ENCODE data around the gene MAPKAPK2. TPM values are rescaled to one million over a fixed set of nuclear protein-coding genes. Genes with fewer than 3 reads are reported as not detected.

MAPKAPK2 gene
- total RNA-seq, 1 experiment from 2014 or later = 98.5 TPM

GRCh38 chr1:206769304-206769731 lies 84.6 kb downstream of the MAPKAPK2 start:
- H3K9me2 ChIP-seq (replicated peaks; ENCODE audit: low read length) = no peaks in the 10 kb centered on the region
- ATAC-seq = no peak
- H3K9ac ChIP-seq (ENCODE audit: low read length) = no peak overlapping the region
- H3K79me2 ChIP-seq (ENCODE audit: low read length) = no peaks in the 10 kb centered on the region
- H3K4me2 ChIP-seq (ENCODE audit: low read length) = no peak overlapping the region
- peaks cover 9% of the 10 kb centered on the region for H3K4me1 ChIP-seq (ENCODE audit: insufficient read depth, low read length)
- no peak for DNase-seq
- H3K36me3 ChIP-seq (ENCODE audit: low read depth, low read length) = no peaks in the 10 kb centered on the region
- no peak overlapping the region for H3K4me3 ChIP-seq (ENCODE audit: low read length)
- no TSS peak for BruUV-seq (replicated peaks)
- intact Hi-C loops (cut with micrococcal nuclease) = no loop called here
- H2AFZ ChIP-seq (ENCODE audit: low read length) = no peak overlapping the region
- no peaks in the 10 kb centered on the region for H3F3A ChIP-seq (ENCODE audit: low read length, unreplicated experiment)
- peaks cover 59% of the 10 kb centered on the region for H3K27me3 ChIP-seq (ENCODE audit: low read length)
- no peak for TF ChIP-seq EZH2phosphoT487 (IDR thresholded peaks at IDR 0.05; ENCODE audit: borderline replicate concordance, low read length)
- no peak for TF ChIP-seq CTCF (conservative IDR thresholded peaks at IDR 0.05; ENCODE audit: low read depth, low read length)
- TF ChIP-seq EZH2 (IDR thresholded peaks at IDR 0.05; ENCODE audit: low read length, unreplicated experiment) = no peak
- CTCF ChIA-PET = no interaction called here
- POLR2A ChIA-PET (ENCODE audit: unreplicated experiment) = no interaction called here
- H3K9me3 ChIP-seq (ENCODE audit: low read length) = no peaks in the 10 kb centered on the region
- no peaks in the 10 kb centered on the region for H4K20me1 ChIP-seq (ENCODE audit: low read length)
- H3K27ac ChIP-seq (ENCODE audit: low read length) = no peak overlapping the region

GRCh38 chr1:206770531-206771337 lies 86.0 kb downstream of the MAPKAPK2 start, which contains the start of gene IL19:
IL19 (plus strand) TSS chr1:206770773; CDS start chr1:206836663, 65,890 bp downstream.
- Histone ChIP-seq H3K27me3 (ENCODE audit: low read length) (peaks cover 58% of the 10 kb centered on the region), H3K9ac (ENCODE audit: low read length) (no peak within 1 kb of the TSS)
- TF ChIP-seq EZH2 (IDR thresholded peaks at IDR 0.05; ENCODE audit: low read length, unreplicated experiment) (no peak), EZH2phosphoT487 (IDR thresholded peaks at IDR 0.05; ENCODE audit: borderline replicate concordance, low read length) (no peak), CTCF (conservative IDR thresholded peaks at IDR 0.05; ENCODE audit: low read depth, low read length) (no peak)

GRCh38 chr1:206771338-206771692 lies 86.6 kb downstream of the MAPKAPK2 start:
- ChIA-PET POLR2A (ENCODE audit: unreplicated experiment) (no interaction called here), CTCF (interaction anchor here (1.0 kb wide), 1 partner anchor 11 kb away, joined by 3 read pairs; no protein-coding TSS in a partner anchor)
- TF ChIP-seq EZH2phosphoT487 (IDR thresholded peaks at IDR 0.05; ENCODE audit: borderline replicate concordance, low read length) = no peak
- TF ChIP-seq CTCF (conservative IDR thresholded peaks at IDR 0.05; ENCODE audit: low read depth, low read length) = no peak
- TF ChIP-seq EZH2 (IDR thresholded peaks at IDR 0.05; ENCODE audit: low read length, unreplicated experiment) = no peak
- H2AFZ ChIP-seq (ENCODE audit: low read length) = no peak overlapping the region
- DNase-seq (no peak), ATAC-seq (no peak)
- H3K4me3 ChIP-seq (ENCODE audit: low read length) = no peak overlapping the region
- no peaks in the 10 kb centered on the region for H3K36me3 ChIP-seq (ENCODE audit: low read depth, low read length)
- no peaks in the 10 kb centered on the region for H3F3A ChIP-seq (ENCODE audit: low read length, unreplicated experiment)
- intact Hi-C loops (cut with micrococcal nuclease) = no loop called here
- no peaks in the 10 kb centered on the region for H3K79me2 ChIP-seq (ENCODE audit: low read length)
- no peak overlapping the region for H3K27ac ChIP-seq (ENCODE audit: low read length)
- H3K9me2 ChIP-seq (replicated peaks; ENCODE audit: low read length) = no peaks in the 10 kb centered on the region
- no peaks in the 10 kb centered on the region for H3K9me3 ChIP-seq (ENCODE audit: low read length)
- H3K9ac ChIP-seq (ENCODE audit: low read length) = no peak overlapping the region
- H3K27me3 ChIP-seq (ENCODE audit: low read length) = peaks cover 64% of the 10 kb centered on the region
- peaks cover 6% of the 10 kb centered on the region for H3K4me1 ChIP-seq (ENCODE audit: insufficient read depth, low read length)
- no TSS peak for BruUV-seq (replicated peaks)
- H3K4me2 ChIP-seq (ENCODE audit: low read length) = no peak overlapping the region
- H4K20me1 ChIP-seq (ENCODE audit: low read length) = no peaks in the 10 kb centered on the region

More at GRCh38 chr1:206770531-206771337, 86.0 kb downstream of the MAPKAPK2 start, which contains the start of gene IL19:
- H3K9me3 ChIP-seq (ENCODE audit: low read length) = no peaks in the 10 kb centered on the region
- ChIA-PET CTCF (interaction anchor here (0.5 to 1.0 kb wide), 3 partner anchors 10 to 159 kb away, joined by 3 to 4 read pairs (median 3); partner anchors contain the start of gene EIF2D), POLR2A (ENCODE audit: unreplicated experiment) (interaction anchor here (0.6 kb wide), 3 partner anchors 26 to 262 kb away, joined by 3 to 4 read pairs (median 3); partner anchors contain the start of gene C1orf116)
- H3K4me1 ChIP-seq (ENCODE audit: insufficient read depth, low read length) = peaks cover 9% of the 10 kb centered on the region
- H3K79me2 ChIP-seq (ENCODE audit: low read length) = no peaks in the 10 kb centered on the region
- ATAC-seq = peak; percentile 7; the same call in 1 of the 2 replicates
- peak; percentile 38 for DNase-seq
- no peak within 1 kb of the TSS for H3K27ac ChIP-seq (ENCODE audit: low read length)
- no peaks in the 10 kb centered on the region for H3F3A ChIP-seq (ENCODE audit: low read length, unreplicated experiment)
- no peak within 1 kb of the TSS for H3K4me3 ChIP-seq (ENCODE audit: low read length)
- no TSS peak for BruUV-seq (replicated peaks)
- no peaks in the 10 kb centered on the region for H3K36me3 ChIP-seq (ENCODE audit: low read depth, low read length)
- H2AFZ ChIP-seq (ENCODE audit: low read length) = no peak within 1 kb of the TSS
- H3K4me2 ChIP-seq (ENCODE audit: low read length) = no peak within 1 kb of the TSS
- H3K9me2 ChIP-seq (replicated peaks; ENCODE audit: low read length) = no peaks in the 10 kb centered on the region
- no peaks in the 10 kb centered on the region for H4K20me1 ChIP-seq (ENCODE audit: low read length)
- intact Hi-C loops (cut with micrococcal nuclease) = no loop called here
